Upper lobe of left lung (tissue), 4 donors: ENCODE results near the gene RS1.

Experiments
- POLR2A ChIP-seq, 4 donors: fragments of 450-650 bp; IDR thresholded peaks; one replicate each; pipeline ENCODE4 v1.5.1; 2016 to 2017; ENCODE audit warnings: antibody characterized with exemption in 4 of 4, mild to moderate bottlenecking in 2 of 4
- POLR2AphosphoS5 ChIP-seq, 2 donors: sonication (generic); formaldehyde crosslinking; IDR thresholded peaks; one replicate each; pipeline ENCODE4 v1.5.1; 2017; ENCODE audit warnings: antibody characterized with exemption in 2 of 2
- TF ChIP-seq, protein P1 (sequence below), 6 experiments: fragments of 450-650 bp in 4 of 6; fragments of 200-600 bp in 2 of 6; sonication (generic) in 2 of 6; IDR thresholded peaks; one replicate each; pipeline ENCODE4 v1.5.1; 2016 to 2019; ENCODE audit warnings: antibody characterized with exemption in 6 of 6

DNA sequence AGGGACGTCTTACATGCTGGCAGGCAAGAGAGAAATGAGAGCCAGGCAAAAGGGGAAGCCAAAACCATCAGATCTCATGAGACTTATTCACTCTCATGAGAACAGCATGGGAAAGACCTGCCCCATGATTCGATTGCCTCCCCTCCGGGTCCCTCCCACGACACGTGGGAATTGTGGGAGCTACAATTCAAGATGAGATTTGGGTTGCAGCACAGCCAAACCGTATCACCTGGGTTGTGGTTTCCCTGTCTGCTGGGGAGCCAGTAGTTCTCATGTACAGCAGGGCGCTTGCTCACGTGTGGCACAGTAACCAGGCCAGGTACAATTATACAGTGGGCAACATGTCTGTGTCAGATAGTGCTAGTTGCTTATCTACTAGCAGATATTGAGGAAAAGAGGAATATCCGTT lies 11.1 kb upstream of the RS1 start:
- TF ChIP-seq POLR2AphosphoS5 (IDR thresholded peaks at IDR 0.05), result no peak
- TF ChIP-seq, protein P1, sequence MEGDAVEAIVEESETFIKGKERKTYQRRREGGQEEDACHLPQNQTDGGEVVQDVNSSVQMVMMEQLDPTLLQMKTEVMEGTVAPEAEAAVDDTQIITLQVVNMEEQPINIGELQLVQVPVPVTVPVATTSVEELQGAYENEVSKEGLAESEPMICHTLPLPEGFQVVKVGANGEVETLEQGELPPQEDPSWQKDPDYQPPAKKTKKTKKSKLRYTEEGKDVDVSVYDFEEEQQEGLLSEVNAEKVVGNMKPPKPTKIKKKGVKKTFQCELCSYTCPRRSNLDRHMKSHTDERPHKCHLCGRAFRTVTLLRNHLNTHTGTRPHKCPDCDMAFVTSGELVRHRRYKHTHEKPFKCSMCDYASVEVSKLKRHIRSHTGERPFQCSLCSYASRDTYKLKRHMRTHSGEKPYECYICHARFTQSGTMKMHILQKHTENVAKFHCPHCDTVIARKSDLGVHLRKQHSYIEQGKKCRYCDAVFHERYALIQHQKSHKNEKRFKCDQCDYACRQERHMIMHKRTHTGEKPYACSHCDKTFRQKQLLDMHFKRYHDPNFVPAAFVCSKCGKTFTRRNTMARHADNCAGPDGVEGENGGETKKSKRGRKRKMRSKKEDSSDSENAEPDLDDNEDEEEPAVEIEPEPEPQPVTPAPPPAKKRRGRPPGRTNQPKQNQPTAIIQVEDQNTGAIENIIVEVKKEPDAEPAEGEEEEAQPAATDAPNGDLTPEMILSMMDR (IDR thresholded peaks at IDR 0.05), result no peak
- TF ChIP-seq POLR2A (IDR thresholded peaks at IDR 0.05), result no peak
